ENCODE results near the gene ZC3H7B.

GRCh38 chr22:41285441-41285819 lies 15.9 kb upstream of the ZC3H7B start:
- no peak for TF ChIP-seq GATA2 (IDR thresholded peaks at IDR 0.05; ENCODE audit: low read depth, low read length)
- no peak for TF ChIP-seq GATA3 (IDR thresholded peaks at IDR 0.05; ENCODE audit: low read depth, low read length)
